WTC11 (cell line): ENCODE results near the gene SNX13.

Experiments used
- CBFB ChIP-seq: sonication (generic); formaldehyde crosslinking; IDR thresholded peaks from 2 replicates; pipeline ENCODE4 v1.8.1; 2022; ENCODE audit warnings: mild to moderate bottlenecking, low read depth, missing genetic modification reagents
- CREB1 ChIP-seq: sonication (generic); formaldehyde crosslinking; IDR thresholded peaks from 2 replicates; pipeline ENCODE4 v1.8.0; 2023; ENCODE audit warnings: mild to moderate bottlenecking, missing genetic modification reagents
- NR3C1 ChIP-seq: sonication (generic); formaldehyde crosslinking; conservative IDR thresholded peaks from 2 replicates; pipeline ENCODE4 v1.8.1; 2023; ENCODE audit warnings: low read depth, mild to moderate bottlenecking, missing genetic modification reagents
- ZBTB21 ChIP-seq: sonication (generic); formaldehyde crosslinking; IDR thresholded peaks from 2 replicates; pipeline ENCODE4 v1.8.1; 2023; ENCODE audit warnings: mild to moderate bottlenecking, missing genetic modification reagents, borderline replicate concordance
- ZNF671 ChIP-seq: fragments of 250-450 bp; sonication (Bioruptor Pico); IDR thresholded peaks from 2 replicates; pipeline ENCODE4 v1.8.0; 2021; ENCODE audit warnings: mild to moderate bottlenecking
- TF ChIP-seq, protein P1 (sequence below): sonication (generic); formaldehyde crosslinking; IDR thresholded peaks from 2 replicates; pipeline ENCODE4 v1.8.0; 2022; ENCODE audit warnings: mild to moderate bottlenecking, missing genetic modification reagents
- TF ChIP-seq, protein P2 (sequence below): fragments of 200-600 bp; IDR thresholded peaks from 2 replicates; pipeline ENCODE4 v1.8.0; 2022; ENCODE audit warnings: antibody characterized with exemption
- TF ChIP-seq, protein P3 (sequence below): sonication (generic); formaldehyde crosslinking; conservative IDR thresholded peaks from 2 replicates; pipeline ENCODE4 v1.8.1; 2022; ENCODE audit warnings: mild to moderate bottlenecking, missing genetic modification reagents

DNA sequence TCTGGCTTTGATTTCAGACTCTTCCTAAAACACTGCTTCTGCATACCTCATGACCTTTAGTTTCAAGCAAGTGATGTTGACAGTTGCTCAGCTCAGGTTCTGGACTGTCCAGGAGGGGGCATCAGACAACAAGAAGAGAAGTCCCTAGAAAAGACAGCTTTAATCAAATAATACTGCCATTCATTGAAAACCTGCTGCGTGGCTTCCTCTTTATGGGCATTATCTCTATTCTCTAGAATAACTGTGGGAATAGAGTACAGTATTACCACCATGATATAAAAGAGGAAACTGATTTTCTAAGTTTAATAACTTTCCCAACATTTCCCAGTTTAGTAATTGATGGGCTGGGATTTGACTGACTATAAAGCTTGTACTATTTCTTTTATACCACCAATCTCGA is 170.4 kb downstream of the SNX13 start:
- TF ChIP-seq ZNF671 (CRISPR knock-in tag) (no peak), CREB1 (CRISPR knock-in tag) (no peak), ZBTB21 (CRISPR knock-in tag) (no peak), CBFB (no peak), NR3C1 (CRISPR knock-in tag) (no peak)
- TF ChIP-seq, protein P1, sequence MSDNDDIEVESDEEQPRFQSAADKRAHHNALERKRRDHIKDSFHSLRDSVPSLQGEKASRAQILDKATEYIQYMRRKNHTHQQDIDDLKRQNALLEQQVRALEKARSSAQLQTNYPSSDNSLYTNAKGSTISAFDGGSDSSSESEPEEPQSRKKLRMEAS = no peak
- TF ChIP-seq, protein P2, sequence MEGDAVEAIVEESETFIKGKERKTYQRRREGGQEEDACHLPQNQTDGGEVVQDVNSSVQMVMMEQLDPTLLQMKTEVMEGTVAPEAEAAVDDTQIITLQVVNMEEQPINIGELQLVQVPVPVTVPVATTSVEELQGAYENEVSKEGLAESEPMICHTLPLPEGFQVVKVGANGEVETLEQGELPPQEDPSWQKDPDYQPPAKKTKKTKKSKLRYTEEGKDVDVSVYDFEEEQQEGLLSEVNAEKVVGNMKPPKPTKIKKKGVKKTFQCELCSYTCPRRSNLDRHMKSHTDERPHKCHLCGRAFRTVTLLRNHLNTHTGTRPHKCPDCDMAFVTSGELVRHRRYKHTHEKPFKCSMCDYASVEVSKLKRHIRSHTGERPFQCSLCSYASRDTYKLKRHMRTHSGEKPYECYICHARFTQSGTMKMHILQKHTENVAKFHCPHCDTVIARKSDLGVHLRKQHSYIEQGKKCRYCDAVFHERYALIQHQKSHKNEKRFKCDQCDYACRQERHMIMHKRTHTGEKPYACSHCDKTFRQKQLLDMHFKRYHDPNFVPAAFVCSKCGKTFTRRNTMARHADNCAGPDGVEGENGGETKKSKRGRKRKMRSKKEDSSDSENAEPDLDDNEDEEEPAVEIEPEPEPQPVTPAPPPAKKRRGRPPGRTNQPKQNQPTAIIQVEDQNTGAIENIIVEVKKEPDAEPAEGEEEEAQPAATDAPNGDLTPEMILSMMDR = peak; percentile 59
- TF ChIP-seq, protein P3, sequence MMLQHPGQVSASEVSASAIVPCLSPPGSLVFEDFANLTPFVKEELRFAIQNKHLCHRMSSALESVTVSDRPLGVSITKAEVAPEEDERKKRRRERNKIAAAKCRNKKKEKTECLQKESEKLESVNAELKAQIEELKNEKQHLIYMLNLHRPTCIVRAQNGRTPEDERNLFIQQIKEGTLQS (CRISPR knock-in tag) = no peak
